Thyroid gland (tissue), 4 donors: ENCODE measurements around the gene CYP11A1.

ENCODE experiments used
- CTCF ChIP-seq, 6 experiments: fragments of 200-600 bp in 3 of 6; fragments of 450-650 bp in 3 of 6; sonication (generic) in 3 of 6; IDR thresholded peaks; one replicate each; pipeline ENCODE4 v1.5.1; 2016 to 2019; ENCODE audit warnings: antibody characterized with exemption in 6 of 6, mild to moderate bottlenecking in 2 of 6, inconsistent platforms in 1 of 6, moderate library complexity in 1 of 6
- POLR2A ChIP-seq, 2 donors: fragments of 450-650 bp; IDR thresholded peaks; one replicate each; pipeline ENCODE4 v1.6.1; 2017; ENCODE audit warnings: antibody characterized with exemption in 2 of 2, mild to moderate bottlenecking in 2 of 2, moderate library complexity in 1 of 2

GRCh38 chr15:74301583-74302361 lies 65.7 kb downstream of the CYP11A1 start:
- TF ChIP-seq CTCF (IDR thresholded peaks at IDR 0.05) (no peak), POLR2A (IDR thresholded peaks at IDR 0.05) (no peak)
